HG03575 (cell line): ENCODE data around the gene TRIM63.

Experiments
- ATAC-seq: cut with Tn5 transposase; IDR thresholded peaks from one replicate; pipeline ENCODE4 v1.9.1; 2021; ENCODE audit not compliant: unreplicated experiment, insufficient number of reproducible peaks, low FRiP score; ENCODE audit errors: extremely low read depth

TRIM63 gene

DNA sequence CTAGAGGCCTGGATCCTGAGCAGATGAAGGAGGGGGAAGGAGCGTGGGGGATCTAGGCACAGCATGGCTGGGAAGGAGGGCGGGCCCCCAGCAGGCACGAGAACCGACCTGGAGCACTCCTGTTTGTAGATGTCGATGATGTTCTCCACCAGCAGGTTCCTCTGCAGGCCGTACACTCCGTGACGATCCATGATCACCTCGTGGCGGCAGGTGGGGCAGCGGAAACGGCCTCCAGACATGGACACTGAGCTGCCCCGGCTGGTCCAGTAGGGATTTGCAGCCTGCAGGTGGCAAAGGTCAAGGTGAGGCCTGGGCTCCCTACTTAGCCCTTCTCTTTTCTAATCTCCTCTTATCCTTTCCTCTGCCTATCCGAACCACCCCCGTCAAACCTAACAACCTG is 1.3 kb downstream of the TRIM63 start:
- ATAC-seq: no peak

DNA sequence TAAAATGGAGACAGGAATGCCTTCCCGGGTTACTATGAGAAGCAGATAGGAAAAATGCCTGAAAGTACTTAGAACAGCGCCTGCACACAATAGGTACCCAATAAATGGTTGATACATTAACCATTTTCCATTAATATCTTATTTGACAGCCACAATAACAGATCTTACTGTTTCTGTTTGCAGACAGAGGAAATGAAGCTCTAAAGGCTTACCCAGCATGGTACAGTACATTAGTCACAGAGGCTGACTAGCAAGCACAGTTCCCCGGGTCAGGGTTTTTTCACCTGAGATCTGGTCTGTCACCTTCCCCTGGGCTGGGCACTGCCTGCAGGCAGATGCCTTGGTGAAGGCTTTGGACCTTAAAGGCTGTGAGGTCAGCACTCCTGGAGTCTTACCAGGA is 2.9 kb downstream of the TRIM63 start:
- no peak for ATAC-seq

- no peak for ATAC-seq
Observed at GRCh38 chr1:26060832-26061574, 6.4 kb downstream of the TRIM63 start.

DNA sequence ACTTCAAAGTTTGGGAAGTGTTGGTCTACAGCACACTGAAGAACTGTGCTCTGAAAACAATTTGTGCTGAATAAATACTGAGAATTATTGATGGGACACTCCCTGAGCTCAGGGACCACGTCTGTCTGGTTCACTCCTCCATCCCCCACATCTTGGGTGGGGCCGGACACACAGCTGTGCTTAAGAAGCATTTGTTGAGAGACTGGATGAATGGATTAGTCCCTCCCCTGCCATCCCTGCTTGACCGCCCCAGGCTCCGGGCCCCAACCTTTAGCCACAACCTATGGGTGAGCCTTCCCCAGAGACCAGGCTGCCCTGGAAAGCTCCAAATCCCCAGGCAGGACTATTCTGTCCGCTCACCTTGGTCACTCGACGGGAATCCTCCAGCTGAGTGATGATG is 7.5 kb downstream of the TRIM63 start:
- ATAC-seq: no peak

- ATAC-seq: no peak
Observed at GRCh38 chr1:26058052-26058595, 9.3 kb downstream of the TRIM63 start.

DNA sequence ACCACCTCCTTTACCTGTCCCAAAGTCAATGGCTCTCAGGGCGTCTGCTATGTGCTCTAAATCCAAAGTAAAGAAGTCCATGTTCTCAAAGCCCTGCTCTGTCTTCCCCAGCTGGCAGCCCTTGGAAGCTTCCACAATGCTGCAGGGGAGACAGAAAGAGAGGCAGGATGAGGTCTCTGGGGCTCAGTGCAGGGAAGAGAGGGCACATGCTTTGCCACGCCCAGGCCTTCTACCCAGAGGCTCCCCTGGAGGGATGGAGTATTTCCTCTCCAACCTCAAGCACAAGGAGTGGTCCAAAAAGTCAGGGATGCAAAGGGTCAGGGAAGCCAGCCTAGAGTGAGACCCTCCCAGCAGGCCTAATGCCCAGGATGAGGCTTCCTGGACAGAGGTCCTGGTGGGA is 10.2 kb downstream of the TRIM63 start:
- no peak for ATAC-seq

DNA sequence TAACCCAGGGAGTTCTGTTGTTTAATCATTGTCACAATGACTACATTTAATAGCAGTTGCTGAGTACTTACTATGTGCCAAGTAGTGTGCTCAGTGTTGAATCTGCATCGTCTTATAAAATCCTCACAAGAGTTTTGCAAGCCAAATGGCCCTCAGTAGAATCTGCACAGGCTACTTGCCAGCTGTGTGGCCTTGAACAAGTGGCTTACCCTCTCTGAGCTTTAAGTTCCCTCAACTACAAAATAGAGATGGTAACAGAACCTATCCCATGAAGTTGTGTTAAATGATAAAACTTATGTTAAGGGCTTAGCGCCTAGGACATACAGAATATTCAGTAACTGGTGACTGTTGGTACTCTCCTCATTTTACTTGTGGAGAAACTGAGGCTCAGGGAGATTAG is 12.4 kb downstream of the TRIM63 start:
- ATAC-seq: no peak

- ATAC-seq: no peak
Observed at GRCh38 chr1:26053718-26054560, 13.5 kb downstream of the TRIM63 start.

DNA sequence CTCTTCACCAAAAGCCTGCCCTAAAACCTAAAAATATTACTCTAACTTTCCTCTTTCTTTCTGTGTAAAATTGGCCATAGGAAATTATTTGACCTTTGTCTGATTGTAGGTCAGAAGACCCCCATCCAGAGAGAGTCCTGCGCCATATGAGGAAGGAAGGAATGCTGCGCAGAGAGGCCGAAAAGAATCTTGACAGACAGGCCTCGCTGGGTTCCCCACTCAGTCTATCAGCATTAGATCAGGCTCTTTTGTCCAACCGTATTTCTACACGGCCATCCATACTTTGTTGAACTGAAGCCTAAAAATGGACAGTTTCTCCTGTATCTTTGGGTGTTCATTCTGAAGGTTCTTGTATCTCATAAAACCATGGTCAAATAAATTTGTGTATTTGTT is 17.2 kb downstream of the TRIM63 start:
- ATAC-seq: no peak

DNA sequence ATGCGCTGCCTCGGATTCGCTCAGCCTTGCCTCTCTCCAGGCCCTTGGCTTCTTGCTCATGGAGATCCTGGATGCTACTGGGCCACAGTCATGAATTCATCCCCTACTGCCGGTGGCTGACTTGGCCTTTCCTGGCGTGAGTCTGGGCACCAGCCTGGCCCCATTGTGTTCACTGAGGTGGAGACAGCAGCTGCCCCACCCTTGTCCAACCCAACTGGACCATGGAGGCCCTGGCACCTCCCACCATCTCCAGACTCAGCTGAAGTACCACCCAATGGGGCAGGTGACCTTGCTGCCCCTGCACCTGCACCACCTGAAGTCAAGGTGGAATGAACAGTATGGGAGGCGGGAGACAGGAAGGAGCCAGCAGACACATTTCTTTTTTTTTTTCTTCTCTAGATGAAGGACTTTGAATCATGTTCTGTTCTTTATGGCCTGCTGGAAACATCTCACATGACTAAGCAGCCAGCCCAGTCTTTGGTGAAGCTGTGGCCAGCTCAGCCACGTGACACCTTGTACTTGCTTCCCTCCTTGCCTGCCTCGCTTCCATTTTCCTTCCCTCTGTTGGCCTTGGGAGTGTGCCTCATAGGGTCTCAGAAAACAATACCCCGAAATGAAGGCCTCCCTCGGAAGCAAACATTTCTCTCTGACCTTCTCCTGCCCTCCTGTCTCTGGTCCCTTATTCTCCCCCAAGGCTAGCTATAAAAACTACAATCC is 17.7 kb downstream of the TRIM63 start:
- no peak for ATAC-seq

DNA sequence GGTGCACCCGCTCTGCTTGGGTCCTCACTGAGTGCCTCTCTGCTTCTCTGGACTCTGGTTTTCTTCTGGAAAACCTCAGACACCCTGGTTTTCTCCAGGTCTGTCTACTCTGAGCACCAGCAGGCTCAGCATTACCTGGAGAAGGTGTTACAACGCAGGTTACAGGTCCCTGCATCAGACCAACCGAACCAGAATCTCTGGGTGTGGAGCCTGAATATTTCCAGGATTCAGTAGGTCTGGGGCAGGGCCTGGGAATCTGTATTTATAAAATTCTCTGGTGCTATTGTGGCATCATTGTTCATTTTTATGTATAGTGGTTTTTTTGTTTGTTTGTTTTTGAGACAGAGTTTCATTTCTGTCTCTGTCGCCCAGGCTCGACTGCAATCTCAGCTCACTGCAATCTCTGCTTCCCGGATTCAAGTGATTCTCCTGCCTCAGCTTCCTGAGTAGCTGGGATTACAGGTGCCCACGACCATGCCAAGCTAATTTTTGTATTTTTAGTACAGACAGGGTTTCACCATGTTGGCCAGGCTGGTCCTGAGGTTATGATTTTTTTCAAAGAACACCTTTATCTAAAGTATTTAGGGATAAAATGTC is 20.1 kb downstream of the TRIM63 start:
- ATAC-seq: no peak

DNA sequence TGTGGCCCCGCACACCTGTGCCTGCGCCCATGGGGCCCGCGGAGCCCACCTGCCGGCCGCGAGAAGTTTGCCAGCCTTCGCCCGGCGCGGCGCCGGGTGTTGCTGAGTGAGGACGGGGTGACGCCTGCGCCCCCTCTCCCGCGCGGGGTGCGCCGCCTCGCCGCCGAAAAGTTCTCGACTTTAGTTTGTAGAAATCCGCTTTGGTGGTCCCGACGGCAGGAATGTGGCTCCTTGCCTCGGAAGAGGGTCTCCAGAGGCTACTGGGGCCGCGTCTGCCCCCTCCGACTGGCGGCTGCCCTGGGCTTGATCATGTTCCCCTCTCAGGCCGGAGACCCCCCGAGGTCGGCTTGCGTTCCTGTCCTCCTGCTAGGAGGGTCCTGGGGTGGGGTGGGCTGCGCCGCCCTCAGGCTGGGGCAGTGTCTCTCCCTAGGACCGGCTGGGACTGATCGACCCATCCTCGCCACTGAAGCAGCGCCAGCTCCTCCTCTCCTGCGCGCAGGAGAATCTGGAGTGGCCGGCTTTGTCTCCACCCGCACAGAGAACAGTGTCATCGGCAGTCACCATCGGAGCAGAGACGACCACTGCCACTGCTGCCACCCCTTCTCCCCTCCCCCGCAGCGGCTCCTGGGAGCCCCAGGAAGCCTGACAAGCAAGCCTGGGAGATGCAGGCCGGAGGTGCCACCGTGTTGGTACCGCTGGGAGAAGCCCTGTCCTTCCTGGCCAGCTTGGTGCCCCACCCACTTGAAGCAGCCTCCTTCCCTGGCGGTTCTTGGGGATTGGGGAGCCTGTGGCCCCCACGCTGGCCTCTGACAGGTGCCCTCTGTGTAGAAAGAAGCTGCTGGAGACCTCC is 21.0 kb downstream of the TRIM63 start:
- ATAC-seq: no peak

GRCh38 chr1:26045722-26046245 is 21.6 kb downstream of the TRIM63 start, which contains the start of gene SLC30A2:
Gene SLC30A2, minus strand, starts transcription at chr1:26046118. Its CDS starts 222 bp downstream, at chr1:26045896.
- ATAC-seq: no peak

DNA sequence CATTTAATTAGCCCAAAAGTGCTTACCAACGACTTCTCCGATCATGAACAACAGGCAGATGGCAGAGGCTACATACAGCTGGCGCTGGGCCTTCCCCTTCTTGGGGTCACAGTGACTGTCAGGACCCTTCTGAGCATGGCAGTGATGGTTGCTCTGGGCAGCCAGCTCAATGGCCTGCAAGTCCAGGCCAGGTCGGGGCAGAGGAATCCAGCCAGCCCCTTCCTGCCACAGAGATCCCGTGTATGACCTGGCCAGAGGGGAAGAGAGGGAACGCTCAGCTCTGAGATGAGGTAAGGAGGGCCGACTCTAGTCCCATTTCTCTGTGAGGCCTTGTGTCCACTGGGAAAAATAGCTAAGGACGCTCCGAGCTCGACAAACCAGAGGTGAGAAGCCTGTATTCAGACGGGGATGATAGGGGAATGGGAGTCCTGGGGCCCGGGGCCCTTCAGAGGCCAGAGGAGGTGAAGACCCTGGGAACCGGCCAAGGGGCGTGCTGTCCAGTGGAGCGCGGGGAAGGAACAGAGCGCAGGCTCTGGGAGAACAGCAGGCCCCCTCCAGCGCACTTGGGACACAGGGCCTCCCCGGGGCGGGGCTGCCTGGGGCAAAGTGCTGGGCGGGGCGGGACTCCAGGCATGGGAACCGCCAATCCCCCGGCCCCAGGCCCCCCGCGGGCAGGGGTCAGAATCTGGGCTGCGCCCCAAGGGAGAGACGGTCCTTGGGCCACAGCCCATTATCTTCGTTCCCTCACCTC is 22.3 kb downstream of the TRIM63 start:
- no peak for ATAC-seq

DNA sequence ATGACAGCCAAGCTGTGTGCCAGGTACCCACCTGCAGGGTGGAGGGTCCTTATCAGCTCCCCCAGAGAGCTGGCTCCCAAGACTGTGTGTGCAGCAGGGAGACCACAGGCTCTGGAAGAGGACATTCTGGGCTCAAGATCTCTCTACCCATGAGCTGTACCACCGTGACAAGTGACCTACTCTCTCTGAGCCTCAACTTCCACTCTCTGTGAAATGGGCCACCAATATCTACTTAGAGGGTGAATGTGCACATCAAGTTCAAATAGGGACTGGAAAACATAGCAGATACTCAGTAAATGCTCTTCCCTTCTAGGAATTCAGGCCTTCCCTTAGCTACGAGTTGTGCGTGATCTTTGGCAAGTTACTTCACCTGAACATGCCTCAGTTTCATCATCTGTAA is 23.0 kb downstream of the TRIM63 start:
- no peak for ATAC-seq

DNA sequence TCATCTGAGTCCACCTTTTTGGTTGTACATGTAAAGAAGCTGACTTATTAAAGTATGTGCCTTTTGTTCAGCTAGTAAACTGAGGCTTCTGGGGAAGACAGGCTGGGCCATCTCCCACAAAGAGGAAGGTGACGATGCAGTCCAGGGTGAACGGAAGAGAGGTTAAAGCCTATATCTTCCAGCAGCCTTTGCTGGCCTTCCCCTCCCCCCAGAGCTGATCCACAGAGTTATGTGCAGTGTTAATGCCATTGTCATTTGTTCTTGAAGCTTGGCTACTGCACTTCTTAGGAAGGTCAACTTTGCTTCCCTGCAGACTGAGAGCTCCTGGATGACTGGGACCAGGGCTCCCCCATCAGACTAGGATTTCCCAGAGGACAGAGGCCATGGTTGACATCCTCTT is 23.7 kb downstream of the TRIM63 start:
- no peak for ATAC-seq

DNA sequence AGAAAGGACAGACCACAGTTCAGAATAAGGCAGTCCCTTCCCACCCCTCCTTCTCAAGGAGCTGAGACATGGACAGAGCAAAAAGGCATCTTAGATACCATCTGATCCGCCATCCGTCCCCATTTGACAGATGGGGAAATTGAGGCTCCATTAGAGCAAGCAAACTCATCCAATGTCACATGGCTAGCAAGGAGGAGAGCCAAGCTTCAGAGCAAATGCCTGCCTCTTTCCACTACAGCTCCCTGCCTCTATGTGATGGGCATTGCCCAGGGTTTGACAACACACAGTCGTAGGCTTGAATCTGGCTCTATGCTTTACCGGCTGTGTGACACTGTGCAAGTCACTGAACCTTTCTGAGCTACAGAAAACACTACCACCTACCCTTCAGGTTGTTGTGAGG is 25.5 kb downstream of the TRIM63 start:
- no peak for ATAC-seq
